Stomach smooth muscle (tissue), 2 donors: ENCODE data around the gene CDH23.

Experiments used
- H3K27ac ChIP-seq: one replicate; pipeline ENCODE4 v1.7.0; 2013; ENCODE audit warnings: mild to moderate bottlenecking, low read length, inconsistent platforms
- H3K27me3 ChIP-seq, 2 donors: one replicate each; pipeline ENCODE4 v1.7.0; 2013; ENCODE audit warnings: low read length in 2 of 2; ENCODE audit not compliant: insufficient read depth in 2 of 2, control insufficient read depth in 1 of 2
- H3K36me3 ChIP-seq, 2 donors: one replicate each; pipeline ENCODE4 v1.7.0; 2013; ENCODE audit warnings: low read length in 2 of 2; ENCODE audit not compliant: control insufficient read depth in 2 of 2, insufficient read depth in 2 of 2
- H3K4me1 ChIP-seq: one replicate; pipeline ENCODE4 v1.7.0; 2013; ENCODE audit warnings: low read length; ENCODE audit not compliant: control insufficient read depth, insufficient read depth
- H3K4me3 ChIP-seq, 2 donors: one replicate each; pipeline ENCODE4 v1.7.0; 2013; ENCODE audit warnings: low read length in 2 of 2
- H3K9ac ChIP-seq, 2 donors: one replicate each; pipeline ENCODE4 v1.7.0; 2013; ENCODE audit warnings: low read length in 2 of 2, mild to moderate bottlenecking in 1 of 2
- H3K9me3 ChIP-seq, 2 donors: one replicate each; pipeline ENCODE4 v1.7.0; 2013; ENCODE audit warnings: low read length in 2 of 2; ENCODE audit not compliant: control insufficient read depth in 2 of 2
- donor health status: healthy.
- donor health status: Pancreatic carcinoma.

Gene CDH23

GRCh38 chr10:71819985-71820384 is 423.3 kb downstream of the CDH23 start:
- Histone ChIP-seq H3K4me3 (no peak overlapping the region), H3K36me3 (peaks cover 77 to 89% of the 10 kb centered on the region in 2 donors), H3K4me1 (peaks cover 10% of the 10 kb centered on the region), H3K9ac (no peak overlapping the region), H3K9me3 (no peaks in the 10 kb centered on the region), H3K27ac (no peak overlapping the region), H3K27me3 (no peaks in the 10 kb centered on the region)

GRCh38 chr10:71820966-71821365 is 424.2 kb downstream of the CDH23 start:
- Histone ChIP-seq H3K36me3 (peaks cover 81 to 90% of the 10 kb centered on the region in 2 donors), H3K4me1 (peaks cover 10% of the 10 kb centered on the region), H3K9ac (no peak overlapping the region), H3K27ac (no peak overlapping the region), H3K4me3 (no peak overlapping the region), H3K9me3 (no peaks in the 10 kb centered on the region), H3K27me3 (no peaks in the 10 kb centered on the region)

- Histone ChIP-seq H3K9ac (no peak overlapping the region), H3K4me3 (no peak overlapping the region), H3K27ac (no peak overlapping the region), H3K27me3 (no peaks in the 10 kb centered on the region), H3K4me1 (peaks cover 10% of the 10 kb centered on the region), H3K9me3 (no peaks in the 10 kb centered on the region), H3K36me3 (peaks cover 80 to 86% of the 10 kb centered on the region in 2 donors)
These were observed 425.4 kb downstream of the CDH23 start for GRCh38 chr10:71821909-71822763.

GRCh38 chr10:71823356-71823755 is 426.6 kb downstream of the CDH23 start:
- Histone ChIP-seq H3K27ac (no peak overlapping the region), H3K27me3 (no peaks in the 10 kb centered on the region), H3K9ac (no peak overlapping the region)

GRCh38 chr10:71824333-71824732 is 427.6 kb downstream of the CDH23 start:
- no peaks in the 10 kb centered on the region for H3K4me1 ChIP-seq
- no peaks in the 10 kb centered on the region for H3K27me3 ChIP-seq
- no peak overlapping the region for H3K4me3 ChIP-seq
- H3K9me3 ChIP-seq: no peaks in the 10 kb centered on the region
- no peak overlapping the region for H3K9ac ChIP-seq
- no peak overlapping the region for H3K27ac ChIP-seq
- peaks cover 72 to 80% of the 10 kb centered on the region in 2 donors for H3K36me3 ChIP-seq

More at GRCh38 chr10:71823356-71823755, 426.6 kb downstream of the CDH23 start:
- H3K4me1 ChIP-seq: peaks cover 2% of the 10 kb centered on the region
- no peak overlapping the region for H3K4me3 ChIP-seq
- H3K36me3 ChIP-seq: peaks cover 77 to 83% of the 10 kb centered on the region in 2 donors
- H3K9me3 ChIP-seq: no peaks in the 10 kb centered on the region

GRCh38 chr10:71825217-71825616 is 428.5 kb downstream of the CDH23 start:
- Histone ChIP-seq H3K4me1 (no peaks in the 10 kb centered on the region), H3K9ac (no peak overlapping the region), H3K36me3 (peaks cover 65 to 75% of the 10 kb centered on the region in 2 donors), H3K27me3 (no peaks in the 10 kb centered on the region), H3K27ac (no peak overlapping the region), H3K9me3 (no peaks in the 10 kb centered on the region), H3K4me3 (no peak overlapping the region)

GRCh38 chr10:71827852-71828251 is 431.1 kb downstream of the CDH23 start:
- no peaks in the 10 kb centered on the region for H3K27me3 ChIP-seq
- no peak overlapping the region for H3K27ac ChIP-seq
- peaks cover 16% of the 10 kb centered on the region for H3K4me1 ChIP-seq
- no peaks in the 10 kb centered on the region for H3K9me3 ChIP-seq
- H3K4me3 ChIP-seq: no peak overlapping the region
- H3K36me3 ChIP-seq: peaks cover 66 to 70% of the 10 kb centered on the region in 2 donors
- H3K9ac ChIP-seq: no peak overlapping the region

- Histone ChIP-seq H3K27me3 (no peaks in the 10 kb centered on the region), H3K36me3 (peaks cover 62 to 67% of the 10 kb centered on the region in 2 donors), H3K4me1 (peaks cover 16% of the 10 kb centered on the region), H3K9ac (no peak overlapping the region), H3K4me3 (no peak overlapping the region), H3K27ac (no peak overlapping the region), H3K9me3 (no peaks in the 10 kb centered on the region)
These were observed 432.0 kb downstream of the CDH23 start for GRCh38 chr10:71828702-71829101.

GRCh38 chr10:71829171-71829570 is 432.5 kb downstream of the CDH23 start:
- Histone ChIP-seq H3K9me3 (no peaks in the 10 kb centered on the region), H3K27ac (no peak overlapping the region), H3K27me3 (no peaks in the 10 kb centered on the region), H3K36me3 (peaks cover 65 to 66% of the 10 kb centered on the region in 2 donors), H3K4me3 (no peak overlapping the region), H3K4me1 (peaks cover 16% of the 10 kb centered on the region), H3K9ac (no peak overlapping the region)

- Histone ChIP-seq H3K27ac (no peak overlapping the region), H3K4me1 (peaks cover 19% of the 10 kb centered on the region), H3K36me3 (peaks cover 60 to 64% of the 10 kb centered on the region in 2 donors)
These were observed 433.2 kb downstream of the CDH23 start for GRCh38 chr10:71829896-71830295.

GRCh38 chr10:71830726-71831125 is 434.0 kb downstream of the CDH23 start:
- H3K4me3 ChIP-seq: no peak overlapping the region
- peaks cover 52 to 55% of the 10 kb centered on the region in 2 donors for H3K36me3 ChIP-seq
- peaks cover 24% of the 10 kb centered on the region for H3K4me1 ChIP-seq
- H3K9me3 ChIP-seq: no peaks in the 10 kb centered on the region
- no peak overlapping the region for H3K27ac ChIP-seq
- no peaks in the 10 kb centered on the region for H3K27me3 ChIP-seq
- H3K9ac ChIP-seq: no peak overlapping the region

More at GRCh38 chr10:71829896-71830295, 433.2 kb downstream of the CDH23 start:
- Histone ChIP-seq H3K4me3 (no peak overlapping the region), H3K9ac (no peak overlapping the region), H3K9me3 (no peaks in the 10 kb centered on the region), H3K27me3 (no peaks in the 10 kb centered on the region)
